H1 (cell line): ENCODE results near the gene TRIAP1. TPM values are rescaled to one million over a fixed set of nuclear protein-coding genes. Genes with fewer than 3 reads are reported as not detected.

Experiments used
- CTCF ChIA-PET: fragments of 300-600 bp; sonication (Branson Sonifier 250); formaldehyde crosslinking; loops from one replicate; lab custom pipeline; 2021; ENCODE audit not compliant: partially characterized antibody; lab: Charles Lee
- POLR2A ChIA-PET: fragments of 300-600 bp; sonication (Branson Sonifier 250); formaldehyde crosslinking; loops from one replicate; lab custom pipeline; 2021; ENCODE audit warnings: inconsistent platforms; ENCODE audit not compliant: partially characterized antibody; lab: Charles Lee
- DNase-seq, 2 experiments: peaks; one replicate each; pipeline versions ENCODE4 v3.0.0 to v3.0.0-alpha.2; 2010 to 2022; ENCODE audit warnings: low spot score in 2 of 2, low read depth in 1 of 2, mixed read lengths in 1 of 2
- FAIRE-seq: peaks from 2 replicates; lab custom pipeline; 2011; peaks lifted over from hg19 to GRCh38; lab: Jason Lieb, UNC
- H2AFZ ChIP-seq: 2 replicates; pipeline ENCODE4 v1.8.1; 2012; ENCODE audit warnings: low read length, inconsistent platforms
- H2AK5ac ChIP-seq: 2 replicates; pipeline ENCODE4 v1.6.1; 2013; ENCODE audit warnings: low read depth, low read length
- H2BK120ac ChIP-seq: replicated peaks from 2 replicates; pipeline ENCODE3; 2013; ENCODE audit warnings: low read depth, low read length, inconsistent platforms
- H2BK12ac ChIP-seq: 2 replicates; pipeline ENCODE4 v1.6.1; 2013; ENCODE audit warnings: low read depth, low read length
- H2BK15ac ChIP-seq: 2 replicates; pipeline ENCODE4 v1.6.1; 2013; ENCODE audit warnings: low read length
- H2BK20ac ChIP-seq: 2 replicates; pipeline ENCODE4 v1.6.1; 2013; ENCODE audit warnings: low read length
- H2BK5ac ChIP-seq: 2 replicates; pipeline ENCODE4 v1.6.1; 2013; ENCODE audit warnings: low read depth, low read length
- H3K14ac ChIP-seq: 2 replicates; pipeline ENCODE4 v1.6.1; 2013; ENCODE audit warnings: inconsistent platforms; ENCODE audit not compliant: insufficient read length
- H3K18ac ChIP-seq: 2 replicates; pipeline ENCODE4 v1.6.1; 2013; ENCODE audit warnings: low read length; ENCODE audit errors: extremely low read depth
- H3K23ac ChIP-seq: 2 replicates; pipeline ENCODE4 v1.6.1; 2013; ENCODE audit warnings: inconsistent platforms; ENCODE audit not compliant: insufficient read length
- H3K23me2 ChIP-seq: 2 replicates; pipeline ENCODE4 v1.6.1; 2013; ENCODE audit warnings: low read depth, low read length
- H3K27ac ChIP-seq: 2 replicates; pipeline ENCODE4 v1.6.1; 2011; ENCODE audit warnings: low read depth, low read length, inconsistent platforms
- H3K27me3 ChIP-seq, 4 experiments: replicated peaks in 1 of 4; 1 replicate in 1 of 4; 2 replicates in 3 of 4; pipeline versions ENCODE4 v1.6.1 to v1.8.1; 2011 to 2013; ENCODE audit warnings: low read length in 3 of 4, mild to moderate bottlenecking in 3 of 4, inconsistent platforms in 2 of 4, mixed read lengths in 2 of 4, moderate library complexity in 1 of 4; ENCODE audit not compliant: control insufficient read depth in 3 of 4, insufficient read depth in 3 of 4; ENCODE audit errors: extremely low read depth in 1 of 4
- H3K36me3 ChIP-seq, 4 experiments: 2 replicates each; pipeline versions ENCODE4 v1.6.1 to v1.8.1; 2011 to 2013; ENCODE audit warnings: mild to moderate bottlenecking in 4 of 4, low read length in 3 of 4, moderate library complexity in 2 of 4, control low read depth in 1 of 4, inconsistent platforms in 1 of 4; ENCODE audit not compliant: insufficient read depth in 4 of 4, control insufficient read depth in 2 of 4
- H3K4ac ChIP-seq: replicated peaks from 2 replicates; pipeline ENCODE3; 2013; ENCODE audit warnings: low read length, low read depth, mixed read lengths, inconsistent platforms; ENCODE audit not compliant: insufficient read length
- H3K4me1 ChIP-seq, 4 experiments: replicated peaks in 1 of 4; 1 replicate in 1 of 4; 2 replicates in 3 of 4; pipeline versions ENCODE4 v1.6.1 to v1.8.1; 2011 to 2013; ENCODE audit warnings: low read length in 3 of 4, inconsistent platforms in 2 of 4, mixed read lengths in 1 of 4; ENCODE audit not compliant: insufficient read depth in 4 of 4, control insufficient read depth in 3 of 4
- H3K4me2 ChIP-seq, 2 experiments: 2 replicates each; pipeline versions ENCODE4 v1.6.1 to v1.8.1; 2011 to 2013; ENCODE audit warnings: low read depth in 2 of 2, low read length in 2 of 2, control low read depth in 1 of 2, inconsistent platforms in 1 of 2, mild to moderate bottlenecking in 1 of 2; ENCODE audit not compliant: insufficient read depth in 1 of 2
- H3K4me3 ChIP-seq, 4 experiments: fragments of 200-600, 300-600 bp in 1 of 4; sonication (generic), shearing (Covaris generic), sonication (Bioruptor Twin) in 1 of 4; 2 replicates each; pipeline versions ENCODE4 v1.5.1 to v1.8.1; 2011 to 2016; ENCODE audit warnings: low read length in 4 of 4, low read depth in 3 of 4, control low read depth in 2 of 4, inconsistent platforms in 2 of 4, mild to moderate bottlenecking in 2 of 4, mixed read lengths in 1 of 4, moderate library complexity in 1 of 4; ENCODE audit not compliant: insufficient read depth in 2 of 4; ENCODE audit errors: extremely low read depth in 1 of 4
- H3K56ac ChIP-seq: replicated peaks from 2 replicates; pipeline ENCODE3; 2013; ENCODE audit warnings: low read depth, mild to moderate bottlenecking, mixed read lengths, low read length, inconsistent platforms; ENCODE audit not compliant: insufficient read length
- H3K79me1 ChIP-seq: 2 replicates; pipeline ENCODE4 v1.6.1; 2013; ENCODE audit warnings: low read depth, low read length, control low read depth
- H3K79me2 ChIP-seq, 2 experiments: 2 replicates each; pipeline versions ENCODE4 v1.6.1 to v1.8.1; 2012 to 2013; ENCODE audit warnings: low read length in 2 of 2, mild to moderate bottlenecking in 2 of 2, inconsistent platforms in 1 of 2; ENCODE audit not compliant: insufficient read depth in 2 of 2, control insufficient read depth in 1 of 2
- H3K9ac ChIP-seq, 4 experiments: replicated peaks in 1 of 4; 1 replicate in 1 of 4; 2 replicates in 3 of 4; pipeline versions ENCODE4 v1.6.1 to v1.8.1; 2011 to 2013; ENCODE audit warnings: low read depth in 3 of 4, low read length in 3 of 4, control low read depth in 2 of 4, mild to moderate bottlenecking in 2 of 4, moderate library complexity in 2 of 4, inconsistent platforms in 1 of 4; ENCODE audit errors: extremely low read depth in 1 of 4
- H3K9me3 ChIP-seq, 2 experiments: 2 replicates each; pipeline versions ENCODE4 v1.6.1 to v1.8.1; 2012 to 2013; ENCODE audit warnings: mild to moderate bottlenecking in 2 of 2, moderate library complexity in 2 of 2, control low read depth in 1 of 2, inconsistent platforms in 1 of 2, low read depth in 1 of 2, low read length in 1 of 2, mixed read lengths in 1 of 2; ENCODE audit not compliant: insufficient read depth in 2 of 2
- H4K20me1 ChIP-seq, 2 experiments: replicated peaks in 1 of 2; 2 replicates each; pipeline versions ENCODE3 to v1.8.1; 2011 to 2013; ENCODE audit warnings: inconsistent platforms in 2 of 2, low read length in 2 of 2, mild to moderate bottlenecking in 1 of 2; ENCODE audit not compliant: insufficient read depth in 2 of 2, control insufficient read depth in 1 of 2
- H4K5ac ChIP-seq: 2 replicates; pipeline ENCODE4 v1.6.1; 2013; ENCODE audit warnings: low read length, low read depth, mixed read lengths, inconsistent platforms; ENCODE audit not compliant: insufficient read length
- H4K8ac ChIP-seq: 2 replicates; pipeline ENCODE4 v1.8.0; 2013; ENCODE audit warnings: mild to moderate bottlenecking, moderate library complexity, low read length, inconsistent platforms; ENCODE audit not compliant: insufficient read depth; ENCODE audit errors: extremely low read depth
- H4K91ac ChIP-seq: replicated peaks from 2 replicates; pipeline ENCODE3; 2013; ENCODE audit warnings: low read length, mixed read lengths, inconsistent platforms; ENCODE audit not compliant: insufficient read length
- ASH2L ChIP-seq: fragments of 200-600, 300-600 bp; sonication (generic); IDR thresholded peaks from one replicate; pipeline ENCODE4 v1.7.1; 2017; ENCODE audit warnings: low read length
- CBX5 ChIP-seq: fragments of 300-800, 300-1000 bp; sonication (generic); IDR thresholded peaks from 2 replicates; pipeline ENCODE4 v1.7.1; 2016; ENCODE audit warnings: antibody characterized with exemption, low read length, low read depth
- EGR1 ChIP-seq: IDR thresholded peaks from 2 replicates; pipeline ENCODE4 v1.6.1; 2011; ENCODE audit warnings: low read depth, low read length, borderline replicate concordance
- GABPA ChIP-seq: IDR thresholded peaks from 2 replicates; pipeline ENCODE4 v1.6.1; 2011; ENCODE audit warnings: mild to moderate bottlenecking, low read length, moderate library complexity, borderline replicate concordance; ENCODE audit not compliant: insufficient read depth
- HDAC6 ChIP-seq: IDR thresholded peaks from one replicate; pipeline ENCODE4 v1.7.1; 2012; ENCODE audit warnings: low read depth, mild to moderate bottlenecking, inconsistent platforms, low read length, moderate library complexity
- POLR2AphosphoS5 ChIP-seq: IDR thresholded peaks from 2 replicates; pipeline ENCODE4 v1.6.1; 2011; ENCODE audit warnings: low read depth, low read length
- RAD21 ChIP-seq, 2 experiments: IDR thresholded peaks in 1 of 2; conservative IDR thresholded peaks in 1 of 2; 2 replicates each; pipeline ENCODE4 v1.6.1; 2011; ENCODE audit warnings: low read depth in 2 of 2, low read length in 2 of 2, improper control_type of control experiment in 1 of 2, inconsistent platforms in 1 of 2, mild to moderate bottlenecking in 1 of 2, moderate library complexity in 1 of 2
- YY1 ChIP-seq: IDR thresholded peaks from 2 replicates; pipeline ENCODE4 v1.6.1; 2011; ENCODE audit warnings: low read depth, mild to moderate bottlenecking, low read length
- WGBS, 2 experiments: shearing (Covaris generic) in 1 of 2; methylation state at CpG; one replicate each; pipeline versions ENCODE4 v1.1.6 to v1.1.7; 2013 to 2015; ENCODE audit warnings: low lambda C conversion rate in 2 of 2, mixed read lengths in 2 of 2, inconsistent platforms in 1 of 2, low coverage in 1 of 2, missing lambda C conversion rate in 1 of 2; ENCODE audit not compliant: insufficient replicate concordance in 2 of 2, insufficient coverage in 1 of 2, insufficient read length in 1 of 2; ENCODE audit errors: extremely low coverage in 1 of 2, missing lambda C conversion rate in 1 of 2; 5-methylcytosine and 5-hydroxymethylcytosine counted together
- polyA plus RNA-seq, 7 experiments: library from polyadenylated mRNA; depleted of rRNA in 3 of 7; stranded (reverse) in 5 of 7; unstranded in 2 of 7; fragments of >200 nt in 5 of 7; fragments of 200-250 nt in 2 of 7; gene quantifications; 1 replicate in 5 of 7; 2 replicates in 1 of 7; 4 replicates in 1 of 7; pipeline versions ENCODE4 v1.2.1 to v1.2.3, GENCODE V29; 2011 to 2013; ENCODE audit warnings: missing spikeins in 2 of 7, mixed read lengths in 2 of 7
- total RNA-seq: library from RNA; stranded (reverse); fragmentation: NEBNext Ultra II Directional; extraction: Animal tissue kit (Norgen Biotek cat#: 25700); gene quantifications from 2 replicates; pipeline ENCODE4 v1.2.1, GENCODE V29; 2021
- TF ChIP-seq, protein P1 (sequence below), 3 experiments: IDR thresholded peaks; 1 replicate in 2 of 3; 2 replicates in 1 of 3; pipeline versions ENCODE4 v1.5.1 to v1.6.1; 2011; ENCODE audit warnings: low read length in 3 of 3, mild to moderate bottlenecking in 3 of 3, inconsistent platforms in 2 of 3, low read depth in 1 of 3, moderate library complexity in 1 of 3; ENCODE audit not compliant: insufficient read depth in 1 of 3; ENCODE audit errors: control extremely low read depth in 1 of 3
- TF ChIP-seq, protein P2 (sequence below): IDR thresholded peaks from 2 replicates; pipeline ENCODE4 v1.6.1; 2012; ENCODE audit warnings: inconsistent platforms

Gene TRIAP1
- total and polyA plus RNA-seq, 2 of the 8 experiments (the other 6 are each of a cell fraction or from before 2014, with no cell fraction given): 42.0 to 63.4 TPM

DNA sequence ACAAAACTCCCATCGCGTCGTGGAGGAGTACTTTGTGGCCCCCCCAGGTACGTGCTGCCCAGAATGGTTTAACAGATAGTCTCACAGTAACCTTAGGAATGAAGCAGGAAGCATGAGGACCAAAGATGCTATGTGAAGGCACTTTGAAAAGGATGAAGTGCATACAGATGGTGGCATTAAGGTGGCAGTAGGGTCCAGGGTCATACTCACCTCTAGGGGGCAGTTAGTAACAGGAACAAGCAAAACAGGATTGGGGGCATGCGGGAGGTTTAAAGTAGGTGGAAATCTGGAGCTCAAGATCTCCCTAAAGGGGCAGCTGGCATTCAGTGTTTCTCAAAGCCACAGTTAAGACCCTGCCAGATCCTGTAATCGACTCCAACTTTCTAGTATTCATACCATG is 10.9 kb upstream of the TRIAP1 start:
- no peak overlapping the region for H3K18ac ChIP-seq
- H3K9ac ChIP-seq: no peak overlapping the region
- H2BK15ac ChIP-seq: no peak overlapping the region
- no peak overlapping the region for H3K4ac ChIP-seq
- H4K8ac ChIP-seq: no peak overlapping the region
- H3K14ac ChIP-seq: no peak overlapping the region
- CTCF ChIA-PET: interaction anchor here (0.6 to 11.4 kb wide), 33 partner anchors 9 to 227 kb away, joined by 3 to 152 read pairs (median 4); partner anchors contain the start of genes COX6A1, GATC, PLA2G1B and SRSF9
- H3K56ac ChIP-seq: no peak overlapping the region
- H4K20me1 ChIP-seq: peaks cover 4 to 6% of the 10 kb centered on the region in 2 experiments
- H2BK20ac ChIP-seq: no peak overlapping the region
- H3K27me3 ChIP-seq: no peaks in the 10 kb centered on the region
- H4K91ac ChIP-seq: no peak overlapping the region
- no peak overlapping the region for H3K4me2 ChIP-seq
- H3K23ac ChIP-seq: no peak overlapping the region
- H3K36me3 ChIP-seq: peaks cover 21 to 75% (median 51%) of the 10 kb centered on the region in 4 experiments
- no peak overlapping the region for H4K5ac ChIP-seq
- no peak overlapping the region for H3K4me3 ChIP-seq
- H2AFZ ChIP-seq: no peak overlapping the region
- H3K9me3 ChIP-seq: no peaks in the 10 kb centered on the region
- no peak overlapping the region for H2BK5ac ChIP-seq
- H3K27ac ChIP-seq: no peak overlapping the region
- WGBS, 2 experiments: 95% methylated on average over 6 of the region's 6 CpGs; no CpG with 5 or more reads in 1 of the 2 experiments
- no peak overlapping the region for H2BK12ac ChIP-seq
- POLR2A ChIA-PET: interaction anchor here (1.0 to 19.6 kb wide), 10 partner anchors 10 to 164 kb away, joined by 3 to 365 read pairs (median 4); partner anchors contain the start of genes GATC, RNU4-1, SRSF9 and TRIAP1
- no peak overlapping the region for H2BK120ac ChIP-seq
- DNase-seq (no peak), FAIRE-seq (peak; percentile 45)
- no peaks in the 10 kb centered on the region; a peak in 1 of 7 replicates for H3K4me1 ChIP-seq
- H3K79me2 ChIP-seq: no peaks in the 10 kb centered on the region
- H3K23me2 ChIP-seq: no peaks in the 10 kb centered on the region
- H2AK5ac ChIP-seq: no peak overlapping the region
- H3K79me1 ChIP-seq: no peaks in the 10 kb centered on the region; the same call in 1 of the 2 replicates
- TF ChIP-seq RAD21 (IDR thresholded peaks at IDR 0.05 in 1 of 2, conservative IDR thresholded peaks at IDR 0.05 in 1 of 2; ENCODE audit: low read depth in 2 of 2, low read length in 2 of 2): peak; percentile 32 to 54
- TF ChIP-seq POLR2AphosphoS5: peak; percentile 41; the same call in 1 of the 2 replicates
- TF ChIP-seq ASH2L: no peak
- TF ChIP-seq YY1: no peak
- no peak for TF ChIP-seq HDAC6
- TF ChIP-seq, protein P1, sequence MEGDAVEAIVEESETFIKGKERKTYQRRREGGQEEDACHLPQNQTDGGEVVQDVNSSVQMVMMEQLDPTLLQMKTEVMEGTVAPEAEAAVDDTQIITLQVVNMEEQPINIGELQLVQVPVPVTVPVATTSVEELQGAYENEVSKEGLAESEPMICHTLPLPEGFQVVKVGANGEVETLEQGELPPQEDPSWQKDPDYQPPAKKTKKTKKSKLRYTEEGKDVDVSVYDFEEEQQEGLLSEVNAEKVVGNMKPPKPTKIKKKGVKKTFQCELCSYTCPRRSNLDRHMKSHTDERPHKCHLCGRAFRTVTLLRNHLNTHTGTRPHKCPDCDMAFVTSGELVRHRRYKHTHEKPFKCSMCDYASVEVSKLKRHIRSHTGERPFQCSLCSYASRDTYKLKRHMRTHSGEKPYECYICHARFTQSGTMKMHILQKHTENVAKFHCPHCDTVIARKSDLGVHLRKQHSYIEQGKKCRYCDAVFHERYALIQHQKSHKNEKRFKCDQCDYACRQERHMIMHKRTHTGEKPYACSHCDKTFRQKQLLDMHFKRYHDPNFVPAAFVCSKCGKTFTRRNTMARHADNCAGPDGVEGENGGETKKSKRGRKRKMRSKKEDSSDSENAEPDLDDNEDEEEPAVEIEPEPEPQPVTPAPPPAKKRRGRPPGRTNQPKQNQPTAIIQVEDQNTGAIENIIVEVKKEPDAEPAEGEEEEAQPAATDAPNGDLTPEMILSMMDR (IDR thresholded peaks at IDR 0.05; ENCODE audit: control extremely low read depth in 1 of 3, insufficient read depth in 1 of 3, low read depth in 1 of 3, low read length in 3 of 3): peak; percentile 36 to 85 (median 79)
- TF ChIP-seq GABPA: no peak
- no peak for TF ChIP-seq CBX5
- no peak for TF ChIP-seq EGR1
- TF ChIP-seq, protein P2, sequence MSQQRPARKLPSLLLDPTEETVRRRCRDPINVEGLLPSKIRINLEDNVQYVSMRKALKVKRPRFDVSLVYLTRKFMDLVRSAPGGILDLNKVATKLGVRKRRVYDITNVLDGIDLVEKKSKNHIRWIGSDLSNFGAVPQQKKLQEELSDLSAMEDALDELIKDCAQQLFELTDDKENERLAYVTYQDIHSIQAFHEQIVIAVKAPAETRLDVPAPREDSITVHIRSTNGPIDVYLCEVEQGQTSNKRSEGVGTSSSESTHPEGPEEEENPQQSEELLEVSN: no peak
